DMS 273 (cell line): Measurements from ENCODE around the gene WDR43.

Source experiments
- DNase-seq: peaks from one replicate; lab custom pipeline; 2025; ENCODE audit not compliant: unreplicated experiment; lab: John Stamatoyannopoulos, UW

The WDR43 gene

DNA sequence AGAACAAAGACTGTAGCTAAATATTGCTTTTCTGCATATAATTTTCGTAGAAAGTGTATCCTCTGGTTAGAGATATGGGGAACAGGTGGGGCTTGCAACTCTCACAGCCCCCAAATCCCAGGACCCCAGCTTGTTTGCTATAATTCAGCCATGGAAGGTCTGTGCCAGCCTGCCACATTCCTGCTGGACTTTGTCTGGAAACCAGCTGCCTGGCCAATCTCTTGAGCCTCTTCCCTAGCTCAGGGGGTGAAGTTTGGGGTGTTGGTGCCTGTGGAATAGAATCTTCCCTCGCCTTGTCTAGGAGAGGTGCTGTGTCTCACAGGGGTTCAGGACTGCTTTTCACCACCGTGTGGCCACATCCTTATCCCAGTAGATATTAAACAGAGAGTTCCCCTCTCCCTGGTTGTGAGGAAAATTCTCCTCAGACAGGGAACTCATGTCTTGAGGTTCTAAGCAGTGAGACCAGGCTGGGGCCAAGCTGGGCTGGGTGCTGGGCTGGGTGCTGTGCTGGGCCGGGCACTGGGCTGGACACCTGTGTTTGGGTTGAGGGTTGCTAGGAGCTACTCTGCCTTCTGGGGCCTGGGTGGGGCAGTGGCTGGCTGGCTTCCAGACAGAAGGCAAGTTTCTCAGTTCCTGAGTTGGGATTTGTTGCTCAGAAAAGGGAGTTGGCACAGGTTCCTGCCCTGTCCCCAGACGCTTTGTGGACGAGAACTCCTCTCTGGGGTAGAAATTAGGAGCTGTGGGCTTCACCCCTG is 98.9 kb downstream of the WDR43 start:
- DNase-seq, result peak; percentile 34

GRCh38 chr2:28994074-28994473 is 99.6 kb downstream of the WDR43 start:
- DNase-seq, result no peak

DNA sequence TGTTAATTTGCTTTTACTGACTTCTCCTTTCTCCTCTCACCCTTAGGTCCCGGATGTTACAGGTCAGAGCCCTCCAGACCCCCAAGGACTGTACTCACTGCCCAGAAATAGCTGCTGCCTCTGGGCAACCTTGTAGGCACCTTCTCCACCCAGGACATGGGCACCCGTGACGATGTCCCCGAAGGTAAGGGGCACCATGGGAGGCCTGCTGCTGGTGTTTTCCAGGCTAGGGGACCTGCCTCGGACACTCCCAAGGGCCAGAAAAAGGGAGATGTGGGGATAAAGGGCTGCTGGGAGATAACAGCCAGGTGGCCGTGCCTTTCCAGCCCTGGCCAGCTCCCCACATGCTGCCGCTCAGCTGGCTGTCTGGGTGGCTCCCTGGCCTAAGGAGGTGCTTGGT is 100.2 kb downstream of the WDR43 start:
- DNase-seq, result no peak

DNA sequence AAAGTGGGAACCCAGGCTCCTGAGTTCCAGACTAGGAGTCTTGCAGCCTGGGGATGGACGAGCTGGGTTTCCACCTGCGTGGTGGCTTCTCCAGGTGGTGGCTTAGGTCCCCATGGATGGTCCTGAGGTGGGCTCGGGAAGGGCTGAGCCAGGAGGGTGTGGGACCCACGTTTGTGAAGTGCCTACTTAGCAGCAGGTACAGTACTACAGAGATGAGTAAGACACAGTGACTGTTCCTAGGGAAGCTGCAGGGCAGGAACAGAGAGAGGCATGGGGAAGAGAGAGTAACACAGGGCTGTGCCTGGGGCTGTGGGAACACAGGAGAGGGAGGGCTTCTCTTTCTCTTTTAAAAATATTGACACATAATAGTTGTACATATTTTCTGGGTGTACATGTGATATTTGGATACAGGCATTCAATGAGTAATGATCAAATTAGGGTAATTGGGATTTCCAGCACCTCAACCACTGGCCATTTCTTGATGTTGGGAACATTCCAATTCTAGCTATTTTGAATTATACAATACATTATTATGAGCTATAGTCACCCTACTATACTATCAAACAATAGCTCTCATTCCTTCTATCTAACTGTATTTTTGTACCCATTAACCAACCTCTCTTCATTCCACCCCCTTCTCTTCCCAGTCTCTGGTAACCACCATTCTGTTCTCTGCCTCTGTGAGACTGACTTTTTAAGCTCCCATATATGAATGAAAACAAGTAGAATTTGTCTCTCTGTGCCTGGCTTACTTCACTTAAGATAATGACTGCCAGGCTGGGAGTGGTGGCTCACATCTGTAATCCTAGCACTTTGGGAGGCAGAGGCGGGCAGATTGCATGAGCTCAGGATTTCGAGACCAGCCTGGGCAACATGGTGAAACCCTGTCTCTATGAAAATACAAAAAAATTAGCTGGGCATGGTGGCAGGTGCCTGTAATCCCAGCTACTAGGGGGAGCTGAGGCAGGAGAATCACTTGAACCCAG is 101.6 kb downstream of the WDR43 start:
- DNase-seq, result no peak

DNA sequence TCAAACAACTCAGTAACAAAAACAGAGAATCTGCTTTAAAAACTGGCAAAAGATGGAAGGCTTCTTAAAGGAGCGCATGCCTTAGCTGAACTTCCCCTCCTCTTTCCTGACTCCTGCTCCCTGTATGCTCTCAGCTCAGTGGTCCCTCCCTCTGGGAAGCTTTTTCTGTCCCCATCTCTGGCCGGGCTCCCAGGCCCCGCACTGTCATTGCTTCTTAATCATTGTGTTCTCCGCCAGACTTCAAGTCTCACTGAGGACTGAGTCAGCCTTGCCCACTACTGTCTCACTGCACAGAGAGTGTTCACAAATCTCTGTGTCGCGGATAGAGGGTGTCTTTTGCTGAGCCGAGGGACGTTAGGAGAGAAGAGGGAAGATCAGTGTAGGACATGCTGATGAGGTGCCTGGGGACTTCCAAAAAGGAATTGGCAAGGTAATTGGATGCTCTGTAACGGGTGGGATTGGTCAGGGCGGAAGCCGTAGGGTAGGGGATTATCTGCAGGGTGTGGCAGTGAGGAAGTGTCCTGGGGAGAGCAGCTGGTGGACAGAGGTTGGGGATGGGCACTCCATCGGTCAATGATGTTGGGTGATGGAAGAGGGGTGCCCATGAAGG is 102.9 kb downstream of the WDR43 start:
- no peak for DNase-seq
